Measurements from ENCODE around the gene GAPDH. TPM values are rescaled to one million over a fixed set of nuclear protein-coding genes. Genes with fewer than 3 reads are reported as not detected.
A peak's percentile ranks its signal among the peaks of the same experiment; 100 is the strongest.

Gene GAPDH
- total RNA-seq, 6 experiments from 2014 or later = 6,263 to 7,539 (median 6,900) TPM

DNA sequence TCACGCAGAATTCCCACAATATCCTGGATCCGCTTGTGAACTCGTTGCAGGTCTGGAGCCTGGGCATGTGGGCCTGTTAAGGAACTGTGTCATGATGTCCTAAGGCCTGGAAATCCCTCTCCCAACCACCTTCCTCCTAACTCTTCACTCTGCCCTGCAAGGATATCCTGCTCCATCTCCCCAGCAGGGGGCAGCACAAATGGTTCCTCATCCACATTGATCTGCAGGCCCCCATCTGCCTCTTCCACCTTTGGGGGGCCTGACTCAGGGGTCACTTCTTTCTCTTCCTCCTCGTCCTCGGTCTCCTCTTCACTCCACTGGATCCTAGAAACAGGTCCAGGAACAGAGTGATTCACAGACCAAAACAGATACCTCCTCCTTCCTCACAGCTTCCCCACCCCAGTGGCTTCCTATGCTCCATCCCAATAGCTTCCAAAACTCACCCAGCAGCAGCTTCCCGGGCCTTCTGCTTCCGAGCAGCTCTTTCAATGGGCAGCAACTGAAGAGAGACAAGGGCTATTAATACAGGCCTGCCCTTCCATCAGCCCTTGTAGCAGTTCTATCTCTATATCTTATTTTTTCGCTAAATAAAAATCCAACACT is 29.2 kb downstream of the GAPDH start:
- Mint-ChIP-seq H3K27ac (peak overlapping the region; percentile 25; the same call in 1 of the 2 replicates), H3K4me3 (no peak overlapping the region), H3K27me3 (ENCODE audit: insufficient read depth) (peaks cover 9% of the 10 kb centered on the region), H3K4me1 (ENCODE audit: low read depth) (peaks cover 24% of the 10 kb centered on the region), H3K9me3 (peaks cover 3% of the 10 kb centered on the region; the same call in 1 of the 2 replicates), H3K36me3 (ENCODE audit: low read depth) (peaks cover 56% of the 10 kb centered on the region)
- TF ChIP-seq, protein P1, sequence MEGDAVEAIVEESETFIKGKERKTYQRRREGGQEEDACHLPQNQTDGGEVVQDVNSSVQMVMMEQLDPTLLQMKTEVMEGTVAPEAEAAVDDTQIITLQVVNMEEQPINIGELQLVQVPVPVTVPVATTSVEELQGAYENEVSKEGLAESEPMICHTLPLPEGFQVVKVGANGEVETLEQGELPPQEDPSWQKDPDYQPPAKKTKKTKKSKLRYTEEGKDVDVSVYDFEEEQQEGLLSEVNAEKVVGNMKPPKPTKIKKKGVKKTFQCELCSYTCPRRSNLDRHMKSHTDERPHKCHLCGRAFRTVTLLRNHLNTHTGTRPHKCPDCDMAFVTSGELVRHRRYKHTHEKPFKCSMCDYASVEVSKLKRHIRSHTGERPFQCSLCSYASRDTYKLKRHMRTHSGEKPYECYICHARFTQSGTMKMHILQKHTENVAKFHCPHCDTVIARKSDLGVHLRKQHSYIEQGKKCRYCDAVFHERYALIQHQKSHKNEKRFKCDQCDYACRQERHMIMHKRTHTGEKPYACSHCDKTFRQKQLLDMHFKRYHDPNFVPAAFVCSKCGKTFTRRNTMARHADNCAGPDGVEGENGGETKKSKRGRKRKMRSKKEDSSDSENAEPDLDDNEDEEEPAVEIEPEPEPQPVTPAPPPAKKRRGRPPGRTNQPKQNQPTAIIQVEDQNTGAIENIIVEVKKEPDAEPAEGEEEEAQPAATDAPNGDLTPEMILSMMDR (IDR thresholded peaks at IDR 0.05) = peak; percentile 91
- DNase-seq = no peak

DNA sequence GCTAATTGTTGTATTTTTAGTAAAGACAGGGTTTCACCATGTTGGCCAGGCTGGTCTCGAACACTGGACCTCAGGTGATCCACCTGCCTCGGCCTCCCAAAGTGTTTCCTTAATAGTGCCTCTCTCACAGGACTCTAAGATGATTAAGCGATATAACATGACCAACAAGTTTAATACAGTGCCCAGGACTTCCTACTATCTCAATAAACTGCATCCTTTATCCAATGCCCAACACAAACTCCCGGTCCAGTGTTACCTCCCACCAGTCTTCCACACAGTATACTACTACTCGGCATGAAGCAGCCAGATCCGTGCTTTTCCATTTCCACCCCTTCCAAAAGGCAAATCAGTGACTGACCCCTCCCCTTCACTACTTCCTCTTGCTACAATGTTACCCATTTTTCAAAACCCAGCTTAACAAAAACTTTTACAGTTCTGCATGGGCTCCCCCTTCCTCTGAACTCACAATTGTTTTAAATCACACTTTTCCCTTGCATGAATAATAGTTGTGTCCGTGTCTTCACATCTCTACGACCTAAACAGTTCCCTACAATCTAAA is 32.9 kb downstream of the GAPDH start:
- peak overlapping the region; percentile 100 for H3K4me3 Mint-ChIP-seq
- peaks cover 3% of the 10 kb centered on the region; the same call in 1 of the 2 replicates for H3K9me3 Mint-ChIP-seq
- peaks cover 9% of the 10 kb centered on the region for H3K27me3 Mint-ChIP-seq (ENCODE audit: insufficient read depth)
- TF ChIP-seq, protein P1 (IDR thresholded peaks at IDR 0.05) = no peak
- H3K27ac Mint-ChIP-seq = peak overlapping the region; percentile 99
- DNase-seq = no peak
- H3K4me1 Mint-ChIP-seq (ENCODE audit: low read depth) = peaks cover 19% of the 10 kb centered on the region
- H3K36me3 Mint-ChIP-seq (ENCODE audit: low read depth) = peaks cover 60% of the 10 kb centered on the region

DNA sequence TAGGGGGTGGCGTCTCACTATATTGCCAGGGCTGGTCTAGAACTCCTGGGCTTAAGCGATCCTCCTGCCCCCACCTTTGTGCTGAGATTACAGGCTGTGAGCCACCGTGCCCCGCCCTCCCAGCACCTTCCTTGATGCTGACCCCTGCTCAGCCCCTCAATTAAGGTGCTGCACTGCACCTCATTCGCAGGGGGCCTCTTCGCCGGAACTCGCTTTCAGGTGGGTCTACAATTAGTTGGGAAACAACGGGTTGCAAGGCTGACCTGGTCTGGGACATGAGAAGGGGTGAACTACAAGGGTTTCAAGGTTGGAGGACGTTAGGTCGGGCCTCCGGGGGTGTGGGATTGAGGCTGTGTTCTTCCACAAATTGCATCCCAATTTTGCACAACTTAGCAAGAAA is 35.0 kb downstream of the GAPDH start:
- Mint-ChIP-seq H3K9me3 (peaks cover 3% of the 10 kb centered on the region; the same call in 1 of the 2 replicates), H3K27me3 (ENCODE audit: insufficient read depth) (peaks cover 5% of the 10 kb centered on the region; the same call in 1 of the 2 replicates), H3K4me3 (peak overlapping the region; percentile 57), H3K36me3 (ENCODE audit: low read depth) (peaks cover 57% of the 10 kb centered on the region), H3K27ac (peak overlapping the region; percentile 99; the same call in 1 of the 2 replicates), H3K4me1 (ENCODE audit: low read depth) (peaks cover 19% of the 10 kb centered on the region)
- no peak for DNase-seq
- TF ChIP-seq, protein P1 (IDR thresholded peaks at IDR 0.05) = no peak

DNA sequence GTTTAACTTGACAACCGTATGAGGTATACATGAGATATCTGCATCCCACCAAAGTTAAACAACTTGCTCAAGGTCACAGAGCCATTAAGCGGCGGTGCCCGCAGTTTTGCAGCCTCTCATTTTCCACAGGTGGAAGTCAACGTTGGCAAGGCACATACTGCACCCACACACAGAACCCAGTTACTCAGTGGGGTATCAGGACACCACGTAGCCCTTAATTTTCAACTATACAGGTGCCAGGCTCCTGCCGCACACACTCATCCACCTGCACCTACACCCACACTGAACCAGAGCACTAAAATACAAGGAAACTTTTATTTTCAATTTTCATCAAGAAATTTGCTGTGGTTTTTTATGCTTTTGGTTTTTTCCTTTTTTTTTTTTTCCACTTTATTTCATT is 35.5 kb downstream of the GAPDH start:
- no peak for DNase-seq
- Mint-ChIP-seq H3K4me3 (peak overlapping the region; percentile 57), H3K27ac (peak overlapping the region; percentile 99), H3K9me3 (peaks cover 3% of the 10 kb centered on the region; the same call in 1 of the 2 replicates), H3K27me3 (ENCODE audit: insufficient read depth) (peaks cover 5% of the 10 kb centered on the region; the same call in 1 of the 2 replicates), H3K4me1 (ENCODE audit: low read depth) (peaks cover 19% of the 10 kb centered on the region), H3K36me3 (ENCODE audit: low read depth) (peaks cover 58% of the 10 kb centered on the region)
- TF ChIP-seq, protein P1 (IDR thresholded peaks at IDR 0.05) = no peak

DNA sequence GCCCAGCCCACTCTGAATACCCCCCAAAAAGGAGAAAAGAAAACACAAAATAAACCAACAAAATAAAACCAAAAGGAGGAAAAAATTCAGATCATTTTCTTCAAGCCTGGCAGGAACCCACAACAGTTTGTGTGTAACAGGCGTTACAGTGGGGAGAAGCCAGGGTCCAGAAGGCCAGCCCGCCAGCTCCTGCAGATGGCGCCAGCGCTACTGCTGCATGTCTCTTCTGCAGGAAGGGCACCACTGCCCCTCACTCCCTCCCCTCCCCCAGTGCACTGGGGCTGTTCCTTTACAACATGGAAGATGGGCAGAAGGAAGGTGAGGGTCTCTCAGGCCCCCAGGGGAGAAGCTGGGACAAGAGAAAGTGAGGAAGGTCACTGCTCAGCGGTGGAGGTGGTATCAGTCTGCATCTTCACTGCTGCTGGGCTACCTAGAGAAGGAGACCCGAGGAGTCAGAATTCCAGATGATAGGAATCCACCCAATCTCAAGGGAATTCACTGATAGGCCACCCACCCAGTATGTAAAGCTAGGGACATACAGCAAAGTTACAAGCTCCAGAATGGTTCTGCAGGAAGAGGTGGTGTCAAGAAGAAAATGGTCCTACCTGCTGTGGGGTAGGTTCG is 36.1 kb downstream of the GAPDH start:
- H3K36me3 Mint-ChIP-seq (ENCODE audit: low read depth) = peaks cover 60% of the 10 kb centered on the region
- H3K27ac Mint-ChIP-seq = peak overlapping the region; percentile 99
- peaks cover 3% of the 10 kb centered on the region; the same call in 1 of the 2 replicates for H3K9me3 Mint-ChIP-seq
- no peak for DNase-seq
- TF ChIP-seq, protein P1 (IDR thresholded peaks at IDR 0.05) = peak; percentile 71; the same call in 1 of the 2 replicates
- peaks cover 19% of the 10 kb centered on the region for H3K4me1 Mint-ChIP-seq (ENCODE audit: low read depth)
- H3K4me3 Mint-ChIP-seq = no peak overlapping the region
- peaks cover 5% of the 10 kb centered on the region; the same call in 1 of the 2 replicates for H3K27me3 Mint-ChIP-seq (ENCODE audit: insufficient read depth)
